IPS-18a (cell line): ENCODE results near the gene GNPDA1.

Experiments used
- H3K27ac ChIP-seq: one replicate; pipeline ENCODE4 v1.5.1; 2013; ENCODE audit warnings: low read length
- H3K27me3 ChIP-seq: one replicate; pipeline ENCODE4 v1.6.1; 2013; ENCODE audit warnings: mild to moderate bottlenecking, low read length; ENCODE audit not compliant: control insufficient read depth, insufficient read depth
- H3K36me3 ChIP-seq: one replicate; pipeline ENCODE4 v1.6.1; 2013; ENCODE audit warnings: low read depth, low read length; ENCODE audit not compliant: control insufficient read depth
- H3K4me1 ChIP-seq: one replicate; pipeline ENCODE4 v1.6.1; 2013; ENCODE audit warnings: low read depth, low read length; ENCODE audit not compliant: control insufficient read depth
- H3K4me3 ChIP-seq: one replicate; pipeline ENCODE4 v1.5.1; 2013; ENCODE audit warnings: low read length
- H3K9ac ChIP-seq: one replicate; pipeline ENCODE4 v1.6.1; 2013; ENCODE audit warnings: mild to moderate bottlenecking, low read length, moderate library complexity
- H3K9me3 ChIP-seq: one replicate; pipeline ENCODE4 v1.6.1; 2013; ENCODE audit warnings: low read depth, low read length; ENCODE audit not compliant: control insufficient read depth

The GNPDA1 gene

DNA sequence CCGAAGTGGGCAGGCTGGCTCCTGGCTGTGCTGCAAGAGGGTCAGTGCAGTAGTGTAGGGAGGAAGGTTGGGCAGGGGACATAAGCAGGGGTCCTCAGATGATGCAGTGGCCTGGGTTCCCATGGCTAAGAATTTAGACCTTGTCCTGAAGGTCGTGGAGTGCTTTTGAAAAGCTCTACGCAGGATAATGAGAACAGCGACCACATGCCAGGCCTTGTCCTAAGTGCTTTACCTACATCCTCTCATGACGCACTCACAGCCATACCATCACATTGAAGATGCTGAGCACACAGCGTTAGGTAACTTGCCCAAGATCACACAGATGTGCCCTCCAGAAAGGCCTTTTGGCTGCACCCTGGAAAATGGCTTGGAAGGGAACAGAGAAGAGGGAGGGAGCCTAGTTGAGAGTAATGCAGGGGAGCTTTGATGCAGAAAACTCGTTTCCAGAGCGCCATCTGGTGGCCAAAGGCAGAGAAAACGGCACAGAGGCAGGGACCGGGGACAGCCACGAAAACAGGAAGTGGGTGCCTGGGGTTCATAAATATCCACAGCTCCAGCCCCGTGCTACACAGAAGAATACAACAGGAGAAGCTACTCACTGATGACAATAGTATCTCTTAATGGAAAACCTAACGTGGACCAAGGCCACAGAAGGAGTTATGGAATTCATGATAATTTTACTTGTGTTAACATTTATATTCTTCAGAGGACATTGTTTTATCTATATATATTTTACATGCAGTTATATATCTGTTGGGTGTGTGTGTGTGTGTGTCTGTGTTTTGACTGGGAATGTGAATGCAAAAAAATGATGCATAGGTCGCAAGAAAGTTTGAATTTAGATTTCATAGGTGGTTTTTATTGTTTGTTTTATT, 52.1 kb downstream of the GNPDA1 start:
- Histone ChIP-seq H3K27me3 (no peaks in the 10 kb centered on the region), H3K9ac (no peak overlapping the region), H3K4me1 (peaks cover 9% of the 10 kb centered on the region), H3K4me3 (no peak overlapping the region), H3K36me3 (no peaks in the 10 kb centered on the region), H3K9me3 (no peaks in the 10 kb centered on the region), H3K27ac (no peak overlapping the region)

GRCh38 chr5:141960018-141960417, 52.8 kb downstream of the GNPDA1 start:
- H3K27ac ChIP-seq: no peak overlapping the region
- H3K9me3 ChIP-seq: no peaks in the 10 kb centered on the region
- no peak overlapping the region for H3K4me3 ChIP-seq
- peaks cover 9% of the 10 kb centered on the region for H3K4me1 ChIP-seq
- no peak overlapping the region for H3K9ac ChIP-seq
- H3K36me3 ChIP-seq: no peaks in the 10 kb centered on the region
- no peaks in the 10 kb centered on the region for H3K27me3 ChIP-seq

DNA sequence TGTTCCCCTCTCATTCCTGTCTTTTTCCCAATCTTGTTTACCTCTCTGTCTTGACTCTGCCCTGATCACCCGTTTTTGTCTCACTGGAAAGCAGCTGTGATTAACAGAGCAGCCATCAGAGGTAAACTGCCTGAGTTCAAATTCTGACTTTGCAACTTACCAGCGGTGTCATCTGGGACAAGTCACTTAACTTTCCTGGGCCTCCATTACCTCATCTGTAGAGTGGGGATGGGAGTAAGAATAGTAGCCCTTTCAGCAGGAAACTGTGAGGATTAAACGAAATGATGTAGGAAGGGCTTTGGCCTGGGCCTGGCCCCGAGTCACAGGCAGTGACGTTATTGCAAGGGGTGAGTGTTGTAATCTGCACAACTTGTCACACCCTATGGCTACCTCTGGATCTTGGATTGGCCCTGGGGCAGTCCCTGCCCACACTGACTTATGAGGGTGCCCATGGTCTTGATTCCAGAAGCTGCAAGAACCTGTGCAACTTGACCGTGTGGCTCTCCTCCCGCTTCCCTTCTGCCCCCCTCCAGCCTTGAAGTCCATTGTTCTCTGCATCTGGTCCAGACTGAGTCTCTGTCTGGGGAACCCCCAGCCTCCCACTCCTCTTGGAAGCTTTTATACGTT, 54.2 kb downstream of the GNPDA1 start:
- Histone ChIP-seq H3K36me3 (no peaks in the 10 kb centered on the region), H3K9ac (no peak overlapping the region), H3K27me3 (no peaks in the 10 kb centered on the region), H3K4me1 (peaks cover 9% of the 10 kb centered on the region), H3K4me3 (no peak overlapping the region), H3K9me3 (no peaks in the 10 kb centered on the region), H3K27ac (no peak overlapping the region)

DNA sequence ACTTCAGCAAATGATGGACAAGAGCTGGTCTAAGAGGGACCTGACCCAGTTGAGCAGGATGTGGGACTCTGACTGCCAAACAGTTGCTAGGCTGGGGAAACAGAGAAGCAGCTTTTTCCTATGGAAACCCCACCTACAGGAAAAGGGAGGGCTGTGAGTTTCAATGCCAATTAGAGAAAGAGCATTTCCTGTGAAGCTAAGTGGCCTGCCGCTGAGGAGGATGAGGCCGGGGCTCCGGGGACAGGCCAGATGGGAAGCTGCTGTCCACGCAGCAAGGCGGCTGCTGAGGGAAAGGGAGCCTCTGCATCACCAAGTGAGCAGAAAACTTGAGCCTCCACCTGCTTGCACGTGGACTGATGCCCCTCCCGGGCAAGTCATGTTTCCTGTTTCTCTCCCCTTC, 54.7 kb downstream of the GNPDA1 start, which contains the start of gene PCDH12:
PCDH12 (minus strand) TSS at position 90 of the 400 bp plus-strand sequence. CDS start 351 bp downstream, outside the sequence.
- H3K4me3 ChIP-seq: no peak within 1 kb of the TSS
- H3K9me3 ChIP-seq: no peaks in the 10 kb centered on the region
- no peaks in the 10 kb centered on the region for H3K27me3 ChIP-seq
- no peaks in the 10 kb centered on the region for H3K36me3 ChIP-seq
- peaks cover 9% of the 10 kb centered on the region for H3K4me1 ChIP-seq
- H3K27ac ChIP-seq: no peak within 1 kb of the TSS
- no peak within 1 kb of the TSS for H3K9ac ChIP-seq

DNA sequence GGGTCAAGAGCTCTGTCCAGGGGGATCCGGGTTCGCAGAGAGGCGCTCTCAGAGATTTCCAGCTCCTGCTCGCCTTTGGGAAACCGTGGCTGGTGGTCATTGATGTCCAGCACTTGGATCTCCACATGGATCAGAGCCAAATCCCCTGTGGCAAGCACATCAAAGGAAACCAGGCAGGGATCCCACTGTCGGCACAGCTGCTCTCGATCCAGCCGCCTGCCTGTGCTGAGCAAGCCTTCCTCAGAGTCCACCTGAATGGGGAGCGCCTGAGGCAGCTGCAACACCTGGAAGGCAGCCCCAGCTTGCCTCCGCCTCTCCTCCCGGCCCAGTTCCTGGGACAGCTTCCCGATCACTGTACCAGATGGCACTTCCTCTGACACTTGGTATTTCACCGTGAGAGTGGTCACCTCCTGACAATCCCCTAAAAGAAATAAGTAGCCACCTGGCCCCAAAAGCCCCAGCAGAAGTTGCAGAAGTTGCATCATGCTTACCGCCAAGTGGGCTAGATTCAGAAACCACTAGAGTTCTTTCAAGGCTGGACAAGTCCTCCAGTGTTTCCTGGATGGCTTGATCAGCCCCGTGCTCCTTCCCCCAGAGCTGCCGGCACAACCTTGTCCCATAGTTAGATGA, 55.3 kb downstream of the GNPDA1 start:
- no peaks in the 10 kb centered on the region for H3K27me3 ChIP-seq

GRCh38 chr5:141954194-141954593, 58.6 kb downstream of the GNPDA1 start:
- Histone ChIP-seq H3K36me3 (no peaks in the 10 kb centered on the region), H3K27me3 (no peaks in the 10 kb centered on the region), H3K27ac (no peak overlapping the region), H3K9ac (no peak overlapping the region), H3K4me3 (no peak overlapping the region), H3K4me1 (peaks cover 5% of the 10 kb centered on the region), H3K9me3 (no peaks in the 10 kb centered on the region)

More for the DNA sequence above, 55.3 kb downstream of the GNPDA1 start:
- no peak overlapping the region for H3K4me3 ChIP-seq
- H3K4me1 ChIP-seq: peaks cover 9% of the 10 kb centered on the region
- H3K27ac ChIP-seq: no peak overlapping the region
- H3K9me3 ChIP-seq: no peaks in the 10 kb centered on the region
- H3K36me3 ChIP-seq: no peaks in the 10 kb centered on the region
- H3K9ac ChIP-seq: no peak overlapping the region

GRCh38 chr5:141952020-141952419, 60.8 kb downstream of the GNPDA1 start:
- H3K27me3 ChIP-seq: no peaks in the 10 kb centered on the region
- no peak overlapping the region for H3K4me3 ChIP-seq
- H3K27ac ChIP-seq: no peak overlapping the region
- H3K4me1 ChIP-seq: peaks cover 5% of the 10 kb centered on the region
- H3K36me3 ChIP-seq: no peaks in the 10 kb centered on the region
- no peaks in the 10 kb centered on the region for H3K9me3 ChIP-seq
- H3K9ac ChIP-seq: no peak overlapping the region

- H3K36me3 ChIP-seq: no peaks in the 10 kb centered on the region
- no peak overlapping the region for H3K27ac ChIP-seq
- H3K4me1 ChIP-seq: peaks cover 5% of the 10 kb centered on the region
- no peak overlapping the region for H3K9ac ChIP-seq
- no peaks in the 10 kb centered on the region for H3K9me3 ChIP-seq
- H3K4me3 ChIP-seq: no peak overlapping the region
- H3K27me3 ChIP-seq: no peaks in the 10 kb centered on the region
Measured at GRCh38 chr5:141951332-141951781, 61.5 kb downstream of the GNPDA1 start.
